Kidney (tissue), 14 donors: ENCODE measurements around the gene WAC. TPM values are rescaled to one million over a fixed set of nuclear protein-coding genes. Genes with fewer than 3 reads are reported as not detected.
"Not testable (repeated sequence)": the region's sequence is repeated elsewhere in the genome, so short reads cannot be mapped to it uniquely, and the experiment has no call there.

Experiments used
- DNase-seq, 5 donors: peaks; one replicate each; pipeline ENCODE4 v3.0.0-alpha.2; 2013 to 2020
- FAIRE-seq: peaks from 2 replicates; lab custom pipeline; 2012; peaks lifted over from hg19 to GRCh38; lab: Jason Lieb, UNC
- H3K27ac ChIP-seq, 2 donors: one replicate each; pipeline ENCODE4 v1.7.0; 2013; ENCODE audit warnings: low read depth in 2 of 2, low read length in 2 of 2, inconsistent platforms in 1 of 2
- H3K27me3 ChIP-seq: one replicate; pipeline ENCODE4 v1.7.1; 2013; ENCODE audit warnings: low read length, inconsistent platforms; ENCODE audit not compliant: control insufficient read depth, insufficient read depth
- H3K36me3 ChIP-seq, 3 donors: one replicate each; pipeline versions ENCODE4 v1.7.0 to v1.7.1; 2013; ENCODE audit warnings: low read length in 3 of 3, control low read depth in 1 of 3, inconsistent platforms in 1 of 3; ENCODE audit not compliant: insufficient read depth in 3 of 3, control insufficient read depth in 2 of 3
- H3K4me1 ChIP-seq, 3 donors: one replicate each; pipeline versions ENCODE4 v1.7.0 to v1.7.1; 2013; ENCODE audit warnings: low read length in 3 of 3, inconsistent platforms in 1 of 3, low read depth in 1 of 3; ENCODE audit not compliant: control insufficient read depth in 2 of 3, insufficient read depth in 2 of 3
- H3K4me3 ChIP-seq, 3 donors: one replicate each; pipeline versions ENCODE4 v1.7.0 to v1.8.1; 2013; ENCODE audit warnings: low read length in 3 of 3, control low read depth in 1 of 3, inconsistent platforms in 1 of 3
- H3K9ac ChIP-seq, 3 donors: one replicate each; pipeline versions ENCODE4 v1.7.0 to v1.7.1; 2013; ENCODE audit warnings: low read length in 3 of 3, control low read depth in 1 of 3, inconsistent platforms in 1 of 3
- H3K9me3 ChIP-seq, 3 donors: one replicate each; pipeline versions ENCODE4 v1.7.0 to v1.7.1; 2013; ENCODE audit warnings: low read length in 3 of 3, control low read depth in 1 of 3, inconsistent platforms in 1 of 3; ENCODE audit not compliant: control insufficient read depth in 2 of 3, insufficient read depth in 1 of 3
- CTCF ChIP-seq: IDR thresholded peaks from 3 replicates; pipeline ENCODE4 v1.5.1; 2012; ENCODE audit warnings: mild to moderate bottlenecking, moderate library complexity, borderline replicate concordance; ENCODE audit not compliant: insufficient read depth; ENCODE audit errors: extremely low read depth
- intact Hi-C: fragments of 100-400 bp; cut with DNase I; formaldehyde crosslinking; loops from one replicate; pipeline ENCODE4 v1.11.1; 2022
- polyA plus RNA-seq: library from polyadenylated mRNA; stranded (reverse); fragments of 350-450 nt; fragmentation: Illumina TruSeq; extraction: RNeasy Lipid Tissue Mini Kit (QIAGEN cat#74804); gene quantifications from one replicate; pipeline ENCODE4 v1.2.3, GENCODE V29; 2014; ENCODE audit warnings: low read depth, low replicate concordance; ENCODE audit not compliant: insufficient read depth
- total RNA-seq: library from RNA; stranded (reverse); fragmentation: NEBNext Ultra II Directional; extraction: Animal tissue kit (Norgen Biotek cat#: 25700); gene quantifications from one replicate; pipeline ENCODE4 v1.2.1, GENCODE V29; 2021
- donor health status: control.
- donor health status: control.
- donor health status: control.
- donor health status: control.
- donor health status: control.
- donor health status: DM: yes; HTN: yes; CAD: no.
- donor health status: Normal renal cell carcinoma (clear cell type).

WAC gene
- total and polyA plus RNA-seq, 2 donors from 2014 or later: 33.4 to 107 TPM

GRCh38 chr10:28570598-28570997 lies 37.7 kb downstream of the WAC start:
- Histone ChIP-seq H3K9ac (no peak overlapping the region), H3K36me3 (peaks cover 0 to 5% (median 0%) of the 10 kb centered on the region in 3 donors), H3K27me3 (no peaks in the 10 kb centered on the region), H3K9me3 (no peaks in the 10 kb centered on the region), H3K4me1 (peaks cover 0 to 4% (median 0%) of the 10 kb centered on the region in 3 donors), H3K27ac (no peak overlapping the region), H3K4me3 (no peak overlapping the region)
- intact Hi-C loops: no loop called here
- FAIRE-seq (no peak), DNase-seq (no peak)
- TF ChIP-seq CTCF: no peak

GRCh38 chr10:28571265-28571664 lies 38.3 kb downstream of the WAC start:
- no peak for TF ChIP-seq CTCF
- H3K27me3 ChIP-seq: no peaks in the 10 kb centered on the region
- no peak overlapping the region for H3K9ac ChIP-seq
- no peaks in the 10 kb centered on the region for H3K9me3 ChIP-seq
- peaks cover 0 to 5% (median 0%) of the 10 kb centered on the region in 3 donors for H3K36me3 ChIP-seq
- no peak for FAIRE-seq
- peaks cover 0 to 6% (median 0%) of the 10 kb centered on the region in 3 donors for H3K4me1 ChIP-seq
- no peak overlapping the region for H3K27ac ChIP-seq
- no peak overlapping the region for H3K4me3 ChIP-seq
- no peak for DNase-seq
- intact Hi-C loops: no loop called here

- FAIRE-seq, DNase-seq, H3K4me1 ChIP-seq, H3K9ac ChIP-seq, H3K27ac ChIP-seq, H3K36me3 ChIP-seq, intact Hi-C loops, H3K9me3 ChIP-seq, H3K4me3 ChIP-seq, H3K27me3 ChIP-seq: not testable (repeated sequence)
These were observed 41.3 kb downstream of the WAC start for GRCh38 chr10:28574214-28574613.

- Histone ChIP-seq H3K27me3 (no peaks in the 10 kb centered on the region), H3K4me3 (no peak overlapping the region), H3K9me3 (no peaks in the 10 kb centered on the region), H3K36me3 (peaks cover 0 to 5% (median 4%) of the 10 kb centered on the region in 3 donors), H3K4me1 (peaks cover 0 to 6% (median 4%) of the 10 kb centered on the region in 3 donors), H3K9ac (no peak overlapping the region), H3K27ac (no peak overlapping the region)
- no peak for DNase-seq
- TF ChIP-seq CTCF: no peak
- no peak for FAIRE-seq
- intact Hi-C loops: no loop called here
These were observed 42.9 kb downstream of the WAC start for GRCh38 chr10:28575852-28576251.
